GM23338 (cell line): ENCODE measurements around the gene KCTD12. TPM values are rescaled to one million over a fixed set of nuclear protein-coding genes. Genes with fewer than 3 reads are reported as not detected.

Experiments
- CTCF ChIP-seq, 2 experiments: fragments of 200-600 bp in 1 of 2; sonication (generic) in 1 of 2; conservative IDR thresholded peaks; 2 replicates each; pipeline versions ENCODE4 v1.5.1 to v1.6.1; 2016 to 2017; ENCODE audit warnings: antibody characterized with exemption in 2 of 2, low read depth in 2 of 2, mild to moderate bottlenecking in 2 of 2, moderate library complexity in 1 of 2
- ETS1 ChIP-seq: IDR thresholded peaks from 2 replicates; pipeline ENCODE4 v1.6.1; 2016; ENCODE audit warnings: antibody characterized with exemption
- JUNB ChIP-seq: IDR thresholded peaks from one replicate; pipeline ENCODE4 v1.6.1; 2016; ENCODE audit warnings: antibody characterized with exemption; ENCODE audit not compliant: unreplicated experiment
- NANOG ChIP-seq: IDR thresholded peaks from 2 replicates; pipeline ENCODE4 v1.6.1; 2016; ENCODE audit warnings: antibody characterized with exemption, borderline replicate concordance
- ZNF331 ChIP-seq: fragments of 250-450 bp; sonication (Bioruptor Pico); IDR thresholded peaks from 2 replicates; pipeline ENCODE4 v1.5.0; 2020; ENCODE audit warnings: low read depth, mild to moderate bottlenecking, moderate library complexity
- ZNF462 ChIP-seq: fragments of 250-450 bp; sonication (Bioruptor Pico); IDR thresholded peaks from 2 replicates; pipeline ENCODE4 v1.5.0; 2020; ENCODE audit warnings: mild to moderate bottlenecking, moderate library complexity
- polyA plus RNA-seq: library from polyadenylated mRNA; unstranded; fragments of >200 nt; fragmentation: Nextera tagmentation; extraction: Ambion mirVana; gene quantifications from 2 replicates; pipeline ENCODE4 v1.2.1, GENCODE V29; 2016
- total RNA-seq: library from RNA; depleted of rRNA; stranded (reverse); fragments of >200 nt; shearing (Covaris generic); gene quantifications from 2 replicates; pipeline ENCODE4 v1.2.3, GENCODE V29; 2014

Gene KCTD12
- total and polyA plus RNA-seq, 2 experiments from 2014 or later, result 3.3 to 12.0 TPM

GRCh38 chr13:76879883-76880270 lies 6.3 kb downstream of the KCTD12 start (continued):
- TF ChIP-seq ZNF462 (CRISPR knock-in tag) (no peak), CTCF (conservative IDR thresholded peaks at IDR 0.05; ENCODE audit: low read depth in 2 of 2) (no peak), NANOG (no peak), ETS1 (no peak), JUNB (no peak), ZNF331 (CRISPR knock-in tag) (no peak)
